ENCODE data around the gene SPOCD1. TPM values are rescaled to one million over a fixed set of nuclear protein-coding genes. Genes with fewer than 3 reads are reported as not detected.

Gene SPOCD1
- total and polyA plus RNA-seq, 2 experiments from 2014 or later = 0.73 to 1.3 TPM

- TF ChIP-seq REST (IDR thresholded peaks at IDR 0.05; ENCODE audit: unreplicated experiment) = no peak
Observed at GRCh38 chr1:31760471-31761470, 55.1 kb downstream of the SPOCD1 start (continued).

- Mint-ChIP-seq H3K9me3 (no peaks in the 10 kb centered on the region; the same call in 1 of the 3 replicates), H3K4me1 (peaks cover 44% of the 10 kb centered on the region), H3K4me3 (peak overlapping the region; percentile 75), H3K27me3 (ENCODE audit: insufficient read depth, low read depth, poor library complexity) (peaks cover 34% of the 10 kb centered on the region), H3K27ac (peak overlapping the region; percentile 50), H3K36me3 (ENCODE audit: low read depth) (no peaks in the 10 kb centered on the region; the same call in 2 of the 3 replicates)
- Histone ChIP-seq H2AFZ (no peak overlapping the region; the same call in 1 of the 2 replicates), H3K4me1 (ENCODE audit: insufficient read depth) (peaks cover 33% of the 10 kb centered on the region), H3F3A (replicated peaks; ENCODE audit: low read depth) (peaks cover 19% of the 10 kb centered on the region), H3K4me2 (peak overlapping the region; percentile 98), H3K4me3 (peak overlapping the region; percentile 95), H3K27ac (ENCODE audit: low read depth) (no peak overlapping the region), H3K36me3 (ENCODE audit: insufficient read depth) (no peaks in the 10 kb centered on the region), H3K27me3 (ENCODE audit: insufficient read depth) (peaks cover 17% of the 10 kb centered on the region), H3K79me2 (replicated peaks; ENCODE audit: insufficient read depth) (peaks cover 13% of the 10 kb centered on the region; the same call in 1 of the 2 replicates), H3K9me2 (ENCODE audit: insufficient read depth) (no peaks in the 10 kb centered on the region), H4K20me1 (replicated peaks; ENCODE audit: insufficient read depth) (peaks cover 7% of the 10 kb centered on the region; the same call in 1 of the 2 replicates)
- TF ChIP-seq CTCF (conservative IDR thresholded peaks at IDR 0.05; ENCODE audit: low read depth in 2 of 2) = peak; percentile 15 to 46; a peak in 3 of 4 replicates
- no peak for TF ChIP-seq EZH2phosphoT487 (IDR thresholded peaks at IDR 0.05; ENCODE audit: unreplicated experiment)
- TF ChIP-seq POLR2AphosphoS5 (IDR thresholded peaks at IDR 0.05; ENCODE audit: low read depth) = no peak
- TF ChIP-seq EZH2 (IDR thresholded peaks at IDR 0.05; ENCODE audit: low read depth, unreplicated experiment) = no peak
- peak; percentile 33 for DNase-seq (ENCODE audit: low spot score)
- no peak; the same call in 2 of the 3 replicates for ATAC-seq
Observed at GRCh38 chr1:31759298-31760023, 56.4 kb downstream of the SPOCD1 start.

All from GM23338 (cell line).